Hindlimb muscle (tissue), 1 donor: Measurements from ENCODE around the gene TCERG1L. TPM values are rescaled to one million over a fixed set of nuclear protein-coding genes. Genes with fewer than 3 reads are reported as not detected.
"Not testable (repeated sequence)": the region's sequence is repeated elsewhere in the genome, so short reads cannot be mapped to it uniquely, and the experiment has no call there.

ENCODE experiments used
- DNase-seq: peaks from one replicate; pipeline ENCODE4 v3.0.0-alpha.2; 2013
- polyA plus RNA-seq: library from polyadenylated mRNA; unstranded; fragments of 120-200 nt; gene quantifications from one replicate; pipeline ENCODE4 v1.2.1, GENCODE V29; 2013; ENCODE audit not compliant: insufficient read length

Gene TCERG1L
- polyA plus RNA-seq, 1 donor: 0.36 TPM

- DNase-seq: no peak
Measured at GRCh38 chr10:131248376-131249165, 63.0 kb downstream of the TCERG1L start.

GRCh38 chr10:131247873-131248272, 63.6 kb downstream of the TCERG1L start:
- DNase-seq: no peak

GRCh38 chr10:131246775-131247174, 64.7 kb downstream of the TCERG1L start:
- no peak for DNase-seq

DNA sequence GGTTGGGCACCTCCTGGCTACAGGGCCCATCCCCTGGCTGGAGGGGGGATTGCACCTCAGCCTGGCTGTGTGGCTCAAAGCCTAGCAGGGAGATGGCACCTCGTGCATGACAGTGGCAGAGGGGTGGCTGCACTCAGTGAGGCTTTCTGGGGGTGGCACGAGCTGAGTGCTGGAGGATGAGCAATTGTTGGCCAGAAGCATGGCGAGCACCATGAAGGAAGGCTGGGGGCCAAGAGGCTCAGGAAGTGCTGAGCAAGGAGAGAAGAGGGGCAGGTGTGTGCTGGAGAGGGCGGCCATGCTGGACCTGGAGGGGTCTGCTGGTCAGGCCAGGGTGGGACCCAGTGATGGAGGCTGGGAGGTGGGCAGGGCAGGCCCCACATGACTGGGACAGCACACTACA, 65.4 kb downstream of the TCERG1L start:
- no peak for DNase-seq

- DNase-seq: no peak
Measured at GRCh38 chr10:131245475-131246059, 66.0 kb downstream of the TCERG1L start.

DNA sequence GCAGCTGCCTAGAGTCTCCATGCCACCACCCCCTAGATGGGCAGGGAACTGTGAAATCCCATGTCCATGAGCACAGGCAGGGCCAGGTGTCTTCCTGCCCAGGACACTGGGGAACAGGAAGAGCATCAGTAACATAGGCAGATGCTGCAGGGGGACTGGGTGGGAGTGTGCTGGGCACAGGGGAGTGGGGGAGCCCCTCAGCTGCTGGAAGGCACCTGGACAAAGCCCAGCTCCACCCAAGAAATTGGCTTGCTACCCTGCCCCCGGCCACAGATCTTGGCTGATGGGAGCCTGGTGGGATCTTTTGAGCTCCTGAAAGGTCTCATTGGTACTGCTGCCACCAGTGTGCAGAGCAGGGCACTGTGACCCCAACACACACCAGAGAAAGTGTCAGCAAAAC, 66.7 kb downstream of the TCERG1L start:
- no peak for DNase-seq

- DNase-seq: no peak
Measured at GRCh38 chr10:131243076-131243475, 68.4 kb downstream of the TCERG1L start.

DNA sequence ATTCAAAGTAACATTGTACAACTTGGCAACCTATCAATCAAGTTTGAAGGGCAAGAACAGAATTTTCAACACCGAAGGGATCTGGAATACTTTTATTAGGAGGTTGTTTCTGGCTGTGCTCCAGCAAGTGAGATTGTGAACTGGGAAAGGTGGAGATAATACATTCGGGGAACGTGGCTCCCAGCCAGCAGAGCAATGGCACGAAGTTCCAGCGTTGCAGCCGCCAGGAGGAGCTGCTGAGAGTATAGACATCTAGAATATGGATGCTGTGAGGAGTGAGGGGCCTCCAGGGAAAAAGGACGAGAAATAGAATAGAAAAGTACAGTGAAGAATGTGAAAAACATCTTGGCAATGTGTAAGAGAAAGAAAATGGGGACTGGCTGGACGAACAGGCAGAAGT, 69.5 kb downstream of the TCERG1L start:
- DNase-seq: no peak

DNA sequence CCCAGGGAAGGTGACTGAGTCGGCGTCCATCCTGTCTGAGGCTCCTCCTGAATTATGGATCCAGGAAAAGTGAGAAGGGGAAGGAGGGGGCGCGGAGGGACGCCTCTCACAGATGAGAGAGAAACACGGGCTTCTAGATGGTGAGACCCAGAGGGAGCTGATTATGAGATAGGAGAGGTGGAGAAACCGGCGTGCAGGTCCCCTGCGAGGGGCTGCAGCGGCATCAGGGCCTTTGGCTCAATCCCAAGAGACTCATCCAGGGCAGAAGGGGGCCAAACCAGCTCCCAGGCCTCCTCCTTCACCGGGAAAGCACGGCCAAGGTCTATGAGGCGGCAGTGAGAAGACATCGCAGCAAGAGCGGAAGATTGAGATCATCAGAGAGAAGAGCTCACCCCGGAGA, 70.8 kb downstream of the TCERG1L start:
- DNase-seq: no peak

- DNase-seq: no peak
Measured at GRCh38 chr10:131239926-131240325, 71.6 kb downstream of the TCERG1L start.

DNA sequence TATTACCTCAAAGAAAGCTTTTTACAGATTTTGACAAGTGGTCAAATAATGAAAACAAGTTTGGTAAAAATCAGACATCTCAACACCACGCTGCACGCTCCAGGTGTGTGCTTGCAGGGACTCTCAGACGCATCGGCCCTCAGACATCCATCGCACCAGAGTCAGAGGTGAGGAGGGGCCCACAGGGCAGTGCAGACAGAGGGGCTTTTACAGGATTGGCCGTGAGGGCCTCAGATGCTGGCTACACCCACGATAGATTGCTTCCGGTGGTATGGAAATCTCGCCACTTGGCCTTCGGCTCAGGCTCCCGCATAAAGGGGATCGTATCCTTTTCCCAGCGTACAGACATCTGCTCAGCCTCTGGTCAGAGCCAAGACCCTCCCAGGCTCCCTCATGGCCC, 72.1 kb downstream of the TCERG1L start:
- DNase-seq: no peak

- no peak for DNase-seq
Measured at GRCh38 chr10:131238669-131239280, 72.7 kb downstream of the TCERG1L start.

- DNase-seq: no peak
Measured at GRCh38 chr10:131237991-131238651, 73.4 kb downstream of the TCERG1L start.

- DNase-seq: not testable (repeated sequence)
Measured at GRCh38 chr10:131234606-131235005, 76.9 kb downstream of the TCERG1L start.

DNA sequence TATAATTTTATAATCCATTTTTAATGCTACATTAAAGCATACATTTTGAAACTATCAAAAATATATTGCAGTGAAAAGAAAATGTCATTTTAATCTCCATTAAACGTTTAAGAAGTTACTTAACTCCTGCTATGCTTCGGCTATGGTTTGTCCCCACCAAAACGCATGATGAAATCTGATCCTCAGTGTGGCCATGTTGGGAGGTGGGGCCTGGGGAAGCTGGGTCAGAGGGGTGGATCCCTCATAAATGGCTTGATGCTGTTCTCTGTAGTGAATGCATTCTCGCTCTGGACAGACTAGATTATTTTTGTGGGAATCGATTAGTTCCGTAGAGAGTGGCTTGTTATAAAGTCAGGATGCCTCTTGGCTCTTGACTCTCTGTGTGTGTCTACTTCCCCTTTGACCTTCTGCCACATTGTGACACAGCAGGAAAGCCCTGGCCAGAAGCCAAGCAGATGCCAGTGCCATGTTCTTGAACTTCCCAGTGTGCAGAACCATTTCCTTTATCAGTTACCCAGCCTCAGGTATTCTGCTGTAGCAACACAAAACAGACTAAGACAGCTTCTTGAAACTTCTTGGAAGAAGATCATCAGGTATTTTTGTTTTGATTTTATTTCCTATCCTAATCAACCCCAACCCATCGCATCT, 77.8 kb downstream of the TCERG1L start:
- DNase-seq: no peak

- DNase-seq: no peak
Measured at GRCh38 chr10:131231965-131232541, 79.5 kb downstream of the TCERG1L start.

- no peak for DNase-seq
Measured at GRCh38 chr10:131231323-131231964, 80.1 kb downstream of the TCERG1L start.

DNA sequence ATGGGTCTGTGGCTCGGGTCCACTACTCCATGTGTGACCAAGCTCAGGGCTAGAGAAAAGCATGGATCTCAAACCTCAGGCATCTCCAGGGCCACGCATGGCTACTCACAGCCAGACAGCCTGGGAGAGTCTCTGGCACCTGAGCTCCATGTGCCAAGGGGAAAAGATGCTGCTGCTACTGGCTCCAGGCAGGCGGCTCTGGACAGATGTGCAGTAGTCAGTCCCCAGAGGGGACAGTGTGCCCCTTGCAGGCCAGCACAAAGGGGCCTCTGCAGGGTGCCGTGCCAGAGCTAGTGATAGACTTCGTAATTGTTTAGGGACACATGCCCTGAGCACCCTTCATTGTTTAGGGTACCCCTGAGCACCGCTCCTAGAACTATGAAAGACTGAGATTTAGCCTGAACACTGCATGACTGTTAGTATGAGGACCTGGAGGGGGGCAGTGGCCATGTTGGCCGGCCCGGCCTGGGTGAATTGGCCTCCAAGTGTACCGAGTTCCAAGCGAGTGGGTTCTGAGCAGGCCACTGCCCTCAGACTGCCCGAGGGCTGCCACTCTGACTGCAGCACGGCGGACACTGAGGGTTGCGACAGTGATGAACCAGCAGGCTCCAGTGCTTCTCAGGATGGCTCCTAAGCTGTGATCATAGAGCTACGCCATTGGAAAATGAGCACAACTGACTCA, 80.7 kb downstream of the TCERG1L start:
- no peak for DNase-seq

- no peak for DNase-seq
Measured at GRCh38 chr10:131230166-131230565, 81.4 kb downstream of the TCERG1L start.

DNA sequence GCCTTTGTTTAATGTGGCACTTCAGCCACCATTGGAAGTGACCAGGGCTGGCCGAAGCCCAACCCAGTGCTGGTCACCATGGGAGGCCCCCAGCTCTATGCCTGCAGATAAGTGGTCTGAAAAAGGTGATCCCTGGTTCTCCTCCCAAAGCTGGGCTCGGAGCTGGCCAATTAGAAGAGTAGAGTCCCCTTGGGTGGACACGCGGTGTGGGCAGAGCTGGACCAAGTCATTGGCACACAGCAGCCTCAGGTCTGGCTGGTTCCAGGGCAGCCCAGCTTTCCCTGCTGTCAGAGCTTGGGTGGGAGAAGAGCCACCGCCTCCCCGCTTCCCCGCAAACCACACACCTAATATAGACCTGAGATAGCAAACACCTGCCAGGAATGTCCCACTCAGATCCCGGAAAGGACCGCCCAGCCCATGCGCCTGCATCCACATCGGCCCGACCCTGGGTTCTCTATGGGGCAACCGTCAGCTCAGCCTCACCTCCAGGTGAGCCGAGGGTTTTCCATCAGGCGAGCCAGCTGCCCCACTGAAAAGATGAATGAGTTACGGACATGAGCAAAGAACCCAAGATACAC, 84.3 kb downstream of the TCERG1L start:
- no peak for DNase-seq
